WTC11 (cell line): ENCODE measurements around the gene NDUFS6. TPM values are rescaled to one million over a fixed set of nuclear protein-coding genes. Genes with fewer than 3 reads are reported as not detected.

ENCODE experiments used
- ATAC-seq: fragments of 200-7000 bp; cut with Tn5 transposase; 2 replicates; pipeline ENCODE4 v1.10.0; 2021; ENCODE audit warnings: mild to moderate bottlenecking, moderate library complexity
- CTCF ChIA-PET: fragments of 300-600 bp; sonication (Branson Sonifier 250); formaldehyde crosslinking; loops from one replicate; lab custom pipeline; 2021; ENCODE audit warnings: antibody characterized with exemption; lab: Charles Lee
- POLR2A ChIA-PET: fragments of 350-600 bp; sonication (Branson Sonifier 250); formaldehyde crosslinking; loops from one replicate; lab custom pipeline; 2021; ENCODE audit warnings: antibody characterized with exemption; lab: Charles Lee
- DNase-seq: peaks from one replicate; pipeline ENCODE4 v3.0.0; 2021; ENCODE audit warnings: low spot score
- H3K27ac Mint-ChIP-seq: 2 replicates; pipeline ENCODE4 v1.8.0; 2021; ENCODE audit warnings: mixed read lengths
- H3K27me3 Mint-ChIP-seq: 2 replicates; pipeline ENCODE4 v1.8.0; 2021; ENCODE audit warnings: low read depth, mild to moderate bottlenecking, moderate library complexity, mixed read lengths
- H3K36me3 Mint-ChIP-seq: 2 replicates; pipeline ENCODE4 v1.8.0; 2021; ENCODE audit warnings: mixed read lengths
- H3K4me1 Mint-ChIP-seq: 2 replicates; pipeline ENCODE4 v1.8.0; 2022; ENCODE audit warnings: mixed read lengths
- H3K4me3 Mint-ChIP-seq: 2 replicates; pipeline ENCODE4 v1.8.0; 2021; ENCODE audit warnings: mild to moderate bottlenecking, moderate library complexity, mixed read lengths
- H3K9me3 Mint-ChIP-seq: 2 replicates; pipeline ENCODE4 v1.8.0; 2021; ENCODE audit warnings: mixed read lengths
- ATF1 ChIP-seq: sonication (generic); formaldehyde crosslinking; IDR thresholded peaks from 2 replicates; pipeline ENCODE4 v1.8.1; 2023; ENCODE audit warnings: mild to moderate bottlenecking, moderate library complexity, missing genetic modification reagents
- ELF4 ChIP-seq: sonication (generic); formaldehyde crosslinking; IDR thresholded peaks from 2 replicates; pipeline ENCODE4 v1.8.1; 2022; ENCODE audit warnings: low read depth, mild to moderate bottlenecking, moderate library complexity, missing genetic modification reagents
- FOXJ3 ChIP-seq: sonication (generic); formaldehyde crosslinking; IDR thresholded peaks from 2 replicates; pipeline ENCODE4 v1.9.0; 2021; ENCODE audit warnings: missing genetic modification reagents, mild to moderate bottlenecking, borderline replicate concordance
- FOXK1 ChIP-seq: sonication (generic); formaldehyde crosslinking; IDR thresholded peaks from 2 replicates; pipeline ENCODE4 v1.8.0; 2022; ENCODE audit warnings: mild to moderate bottlenecking, moderate library complexity, missing genetic modification reagents
- GABPB1 ChIP-seq: sonication (generic); formaldehyde crosslinking; IDR thresholded peaks from 2 replicates; pipeline ENCODE4 v1.8.1; 2023; ENCODE audit warnings: mild to moderate bottlenecking, missing genetic modification reagents
- ZNF121 ChIP-seq: sonication (generic); formaldehyde crosslinking; IDR thresholded peaks from 2 replicates; pipeline ENCODE4 v1.8.0; 2023; ENCODE audit warnings: missing genetic modification reagents
- total RNA-seq: library from RNA; stranded (reverse); gene quantifications from 3 replicates; pipeline ENCODE4 v1.2.3, GENCODE V29; 2021
- TF ChIP-seq, protein P1 (sequence below): sonication (generic); formaldehyde crosslinking; conservative IDR thresholded peaks from 2 replicates; pipeline ENCODE4 v1.8.1; 2023; ENCODE audit warnings: mild to moderate bottlenecking, low read depth, missing genetic modification reagents, moderate library complexity
- TF ChIP-seq, protein P2 (sequence below): sonication (generic); formaldehyde crosslinking; IDR thresholded peaks from 2 replicates; pipeline ENCODE4 v1.8.0; 2023; ENCODE audit warnings: missing genetic modification reagents
- TF ChIP-seq, protein P3 (sequence below): sonication (generic); formaldehyde crosslinking; IDR thresholded peaks from 2 replicates; pipeline ENCODE4 v1.8.1; 2023; ENCODE audit warnings: mild to moderate bottlenecking, missing genetic modification reagents, moderate library complexity
- TF ChIP-seq, protein P4 (sequence below): sonication (generic); formaldehyde crosslinking; IDR thresholded peaks from 2 replicates; pipeline ENCODE4 v1.8.0; 2022; ENCODE audit warnings: mild to moderate bottlenecking, missing genetic modification reagents
- TF ChIP-seq, protein P5 (sequence below): fragments of 250-450 bp; sonication (Bioruptor Pico); IDR thresholded peaks from 2 replicates; pipeline ENCODE4 v2.1.2; 2022; ENCODE audit warnings: mild to moderate bottlenecking, moderate library complexity
- TF ChIP-seq, protein P6 (sequence below): fragments of 200-600 bp; IDR thresholded peaks from 2 replicates; pipeline ENCODE4 v1.8.0; 2022; ENCODE audit warnings: antibody characterized with exemption

The NDUFS6 gene
- total RNA-seq, 1 experiment from 2014 or later = 84.3 TPM

DNA sequence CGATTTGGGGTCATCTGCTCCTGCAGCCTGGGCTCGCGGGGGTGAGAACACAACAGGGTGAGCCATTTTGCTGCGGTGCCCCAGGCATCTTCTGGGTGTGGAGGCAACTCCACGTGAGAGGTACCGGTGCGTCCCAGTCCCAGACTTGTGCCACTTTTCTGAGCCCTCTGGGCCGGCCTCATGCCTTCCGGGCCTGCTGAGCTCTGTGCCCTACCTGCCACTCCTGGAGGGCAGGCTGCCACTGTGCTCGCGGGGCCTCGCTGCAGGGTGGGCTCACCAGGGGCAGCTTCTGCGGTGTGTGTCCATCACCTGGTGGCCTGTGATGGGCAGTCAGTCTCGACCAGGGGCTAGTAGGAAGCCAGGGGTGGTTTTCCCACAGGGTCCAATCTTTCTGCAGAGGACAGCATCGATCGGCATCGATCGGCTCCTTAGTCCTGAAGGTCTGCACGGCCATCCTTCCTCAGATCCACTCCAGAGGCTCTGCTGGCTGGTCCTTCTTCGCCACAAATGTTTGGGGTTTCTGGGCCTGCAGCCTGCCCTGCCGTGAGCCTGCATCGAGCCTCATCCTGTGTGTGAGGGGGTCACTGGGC lies 58.9 kb downstream of the NDUFS6 start:
- TF ChIP-seq FOXK1 (CRISPR knock-in tag) = no peak
- H3K4me1 Mint-ChIP-seq = no peaks in the 10 kb centered on the region
- no peaks in the 10 kb centered on the region for H3K36me3 Mint-ChIP-seq
- no peaks in the 10 kb centered on the region for H3K9me3 Mint-ChIP-seq
- H3K4me3 Mint-ChIP-seq = no peak overlapping the region
- H3K27me3 Mint-ChIP-seq = no peaks in the 10 kb centered on the region
- no peak overlapping the region for H3K27ac Mint-ChIP-seq
- DNase-seq = no peak
- ATAC-seq = no peak
- ChIA-PET CTCF (no interaction called here), POLR2A (no interaction called here)

DNA sequence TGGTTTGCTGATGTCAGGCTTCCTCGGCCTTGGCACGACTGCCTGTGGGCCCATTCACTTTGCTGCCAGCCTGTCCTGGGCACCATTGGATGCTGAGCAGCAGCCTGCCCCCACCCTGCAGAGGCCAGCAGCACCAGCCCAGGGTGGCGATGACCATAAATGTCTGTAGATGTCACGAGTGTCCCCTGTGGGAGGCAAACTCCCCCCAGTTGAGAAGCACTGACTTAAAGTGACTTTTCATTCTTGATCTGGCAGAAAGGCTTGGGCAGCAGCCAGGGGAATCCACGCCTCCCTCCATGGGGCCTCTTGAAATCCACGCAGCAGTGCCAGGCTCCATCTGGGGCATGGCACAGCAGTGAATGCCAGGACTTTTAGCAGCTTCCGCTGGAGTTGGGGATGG lies 59.7 kb downstream of the NDUFS6 start:
- TF ChIP-seq, protein P1, sequence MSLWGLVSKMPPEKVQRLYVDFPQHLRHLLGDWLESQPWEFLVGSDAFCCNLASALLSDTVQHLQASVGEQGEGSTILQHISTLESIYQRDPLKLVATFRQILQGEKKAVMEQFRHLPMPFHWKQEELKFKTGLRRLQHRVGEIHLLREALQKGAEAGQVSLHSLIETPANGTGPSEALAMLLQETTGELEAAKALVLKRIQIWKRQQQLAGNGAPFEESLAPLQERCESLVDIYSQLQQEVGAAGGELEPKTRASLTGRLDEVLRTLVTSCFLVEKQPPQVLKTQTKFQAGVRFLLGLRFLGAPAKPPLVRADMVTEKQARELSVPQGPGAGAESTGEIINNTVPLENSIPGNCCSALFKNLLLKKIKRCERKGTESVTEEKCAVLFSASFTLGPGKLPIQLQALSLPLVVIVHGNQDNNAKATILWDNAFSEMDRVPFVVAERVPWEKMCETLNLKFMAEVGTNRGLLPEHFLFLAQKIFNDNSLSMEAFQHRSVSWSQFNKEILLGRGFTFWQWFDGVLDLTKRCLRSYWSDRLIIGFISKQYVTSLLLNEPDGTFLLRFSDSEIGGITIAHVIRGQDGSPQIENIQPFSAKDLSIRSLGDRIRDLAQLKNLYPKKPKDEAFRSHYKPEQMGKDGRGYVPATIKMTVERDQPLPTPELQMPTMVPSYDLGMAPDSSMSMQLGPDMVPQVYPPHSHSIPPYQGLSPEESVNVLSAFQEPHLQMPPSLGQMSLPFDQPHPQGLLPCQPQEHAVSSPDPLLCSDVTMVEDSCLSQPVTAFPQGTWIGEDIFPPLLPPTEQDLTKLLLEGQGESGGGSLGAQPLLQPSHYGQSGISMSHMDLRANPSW (CRISPR knock-in tag) = no peak
- TF ChIP-seq, protein P2, sequence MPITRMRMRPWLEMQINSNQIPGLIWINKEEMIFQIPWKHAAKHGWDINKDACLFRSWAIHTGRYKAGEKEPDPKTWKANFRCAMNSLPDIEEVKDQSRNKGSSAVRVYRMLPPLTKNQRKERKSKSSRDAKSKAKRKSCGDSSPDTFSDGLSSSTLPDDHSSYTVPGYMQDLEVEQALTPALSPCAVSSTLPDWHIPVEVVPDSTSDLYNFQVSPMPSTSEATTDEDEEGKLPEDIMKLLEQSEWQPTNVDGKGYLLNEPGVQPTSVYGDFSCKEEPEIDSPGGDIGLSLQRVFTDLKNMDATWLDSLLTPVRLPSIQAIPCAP = no peak
- POLR2A ChIA-PET = no interaction called here
- Mint-ChIP-seq H3K4me1 (no peaks in the 10 kb centered on the region), H3K27me3 (no peaks in the 10 kb centered on the region), H3K27ac (no peak overlapping the region), H3K9me3 (no peaks in the 10 kb centered on the region), H3K36me3 (no peaks in the 10 kb centered on the region), H3K4me3 (no peak overlapping the region)
- CTCF ChIA-PET = no interaction called here
- DNase-seq (no peak), ATAC-seq (no peak)

DNA sequence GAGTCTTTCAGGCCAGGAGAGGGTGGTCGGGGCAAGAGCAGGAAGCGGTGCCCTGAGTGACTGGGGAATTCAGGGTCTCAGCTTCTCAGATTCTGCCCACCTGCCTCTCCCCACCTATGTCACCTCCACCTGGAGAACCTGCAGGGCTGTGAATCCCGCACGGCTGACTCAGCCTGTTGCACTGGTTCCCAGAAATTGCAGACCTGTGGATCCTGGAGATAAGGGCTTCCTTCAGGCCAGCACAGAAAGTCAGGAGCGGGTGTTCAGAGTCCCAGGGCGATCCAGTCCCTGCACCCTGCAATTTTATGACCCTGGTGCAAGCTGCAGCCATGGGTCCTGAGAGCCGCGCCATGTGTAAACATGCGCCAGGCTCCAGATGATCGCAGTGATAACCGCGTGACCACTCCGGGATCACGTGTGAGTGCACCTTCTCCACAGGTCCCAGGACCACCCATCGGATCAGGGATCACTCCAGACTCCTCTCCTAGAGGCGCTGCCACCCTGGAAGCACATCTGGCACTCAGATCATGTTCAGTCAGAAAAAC lies 63.8 kb downstream of the NDUFS6 start:
- no peak for TF ChIP-seq GABPB1 (CRISPR knock-in tag)
- TF ChIP-seq ELF4 (CRISPR knock-in tag) = no peak
- TF ChIP-seq ATF1 = no peak
- TF ChIP-seq, protein P3, sequence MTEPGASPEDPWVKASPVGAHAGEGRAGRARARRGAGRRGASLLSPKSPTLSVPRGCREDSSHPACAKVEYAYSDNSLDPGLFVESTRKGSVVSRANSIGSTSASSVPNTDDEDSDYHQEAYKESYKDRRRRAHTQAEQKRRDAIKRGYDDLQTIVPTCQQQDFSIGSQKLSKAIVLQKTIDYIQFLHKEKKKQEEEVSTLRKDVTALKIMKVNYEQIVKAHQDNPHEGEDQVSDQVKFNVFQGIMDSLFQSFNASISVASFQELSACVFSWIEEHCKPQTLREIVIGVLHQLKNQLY (CRISPR knock-in tag) = no peak
- no peak for TF ChIP-seq ZNF121 (CRISPR knock-in tag)
- TF ChIP-seq, protein P4, sequence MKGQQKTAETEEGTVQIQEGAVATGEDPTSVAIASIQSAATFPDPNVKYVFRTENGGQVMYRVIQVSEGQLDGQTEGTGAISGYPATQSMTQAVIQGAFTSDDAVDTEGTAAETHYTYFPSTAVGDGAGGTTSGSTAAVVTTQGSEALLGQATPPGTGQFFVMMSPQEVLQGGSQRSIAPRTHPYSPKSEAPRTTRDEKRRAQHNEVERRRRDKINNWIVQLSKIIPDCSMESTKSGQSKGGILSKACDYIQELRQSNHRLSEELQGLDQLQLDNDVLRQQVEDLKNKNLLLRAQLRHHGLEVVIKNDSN (CRISPR knock-in tag) = no peak
- TF ChIP-seq, protein P5, sequence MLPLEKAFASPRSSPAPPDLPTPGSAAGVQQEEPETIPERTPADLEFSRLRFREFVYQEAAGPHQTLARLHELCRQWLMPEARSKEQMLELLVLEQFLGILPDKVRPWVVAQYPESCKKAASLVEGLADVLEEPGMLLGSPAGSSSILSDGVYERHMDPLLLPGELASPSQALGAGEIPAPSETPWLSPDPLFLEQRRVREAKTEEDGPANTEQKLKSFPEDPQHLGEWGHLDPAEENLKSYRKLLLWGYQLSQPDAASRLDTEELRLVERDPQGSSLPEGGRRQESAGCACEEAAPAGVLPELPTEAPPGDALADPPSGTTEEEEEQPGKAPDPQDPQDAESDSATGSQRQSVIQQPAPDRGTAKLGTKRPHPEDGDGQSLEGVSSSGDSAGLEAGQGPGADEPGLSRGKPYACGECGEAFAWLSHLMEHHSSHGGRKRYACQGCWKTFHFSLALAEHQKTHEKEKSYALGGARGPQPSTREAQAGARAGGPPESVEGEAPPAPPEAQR = no peak
- TF ChIP-seq FOXJ3 (CRISPR knock-in tag) = no peak
- TF ChIP-seq, protein P6, sequence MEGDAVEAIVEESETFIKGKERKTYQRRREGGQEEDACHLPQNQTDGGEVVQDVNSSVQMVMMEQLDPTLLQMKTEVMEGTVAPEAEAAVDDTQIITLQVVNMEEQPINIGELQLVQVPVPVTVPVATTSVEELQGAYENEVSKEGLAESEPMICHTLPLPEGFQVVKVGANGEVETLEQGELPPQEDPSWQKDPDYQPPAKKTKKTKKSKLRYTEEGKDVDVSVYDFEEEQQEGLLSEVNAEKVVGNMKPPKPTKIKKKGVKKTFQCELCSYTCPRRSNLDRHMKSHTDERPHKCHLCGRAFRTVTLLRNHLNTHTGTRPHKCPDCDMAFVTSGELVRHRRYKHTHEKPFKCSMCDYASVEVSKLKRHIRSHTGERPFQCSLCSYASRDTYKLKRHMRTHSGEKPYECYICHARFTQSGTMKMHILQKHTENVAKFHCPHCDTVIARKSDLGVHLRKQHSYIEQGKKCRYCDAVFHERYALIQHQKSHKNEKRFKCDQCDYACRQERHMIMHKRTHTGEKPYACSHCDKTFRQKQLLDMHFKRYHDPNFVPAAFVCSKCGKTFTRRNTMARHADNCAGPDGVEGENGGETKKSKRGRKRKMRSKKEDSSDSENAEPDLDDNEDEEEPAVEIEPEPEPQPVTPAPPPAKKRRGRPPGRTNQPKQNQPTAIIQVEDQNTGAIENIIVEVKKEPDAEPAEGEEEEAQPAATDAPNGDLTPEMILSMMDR = no peak
- TF ChIP-seq, all 79 proteins: peak for 0
- no peaks in the 10 kb centered on the region; the same call in 1 of the 2 replicates for H3K27me3 Mint-ChIP-seq
- H3K4me1 Mint-ChIP-seq = no peaks in the 10 kb centered on the region
- H3K9me3 Mint-ChIP-seq = no peaks in the 10 kb centered on the region
- H3K36me3 Mint-ChIP-seq = no peaks in the 10 kb centered on the region
- CTCF ChIA-PET = interaction anchor here (1.0 kb wide), 1 partner anchor 102 kb away, joined by 3 read pairs; no protein-coding TSS in a partner anchor
- DNase-seq (no peak), ATAC-seq (no peak)
- H3K27ac Mint-ChIP-seq = no peak overlapping the region
- no peak overlapping the region for H3K4me3 Mint-ChIP-seq
- POLR2A ChIA-PET = no interaction called here
